Thymus (tissue), 11 donors: Measurements from ENCODE around the gene CYBRD1. TPM values are rescaled to one million over a fixed set of nuclear protein-coding genes. Genes with fewer than 3 reads are reported as not detected.
A peak's percentile ranks its signal among the peaks of the same experiment; 100 is the strongest.
"Not testable (repeated sequence)": the region's sequence is repeated elsewhere in the genome, so short reads cannot be mapped to it uniquely, and the experiment has no call there.

Experiments used
- DNase-seq, 9 donors: peaks; one replicate each; pipeline ENCODE4 v3.0.0-alpha.2; 2013; ENCODE audit warnings: low spot score in 9 of 9, low read depth in 6 of 9, missing footprints in 1 of 9
- H3K27ac ChIP-seq, 2 donors: one replicate each; pipeline ENCODE4 v1.5.1; 2013; ENCODE audit warnings: control low read depth in 1 of 2, low read depth in 1 of 2, low read length in 1 of 2, mild to moderate bottlenecking in 1 of 2, moderate library complexity in 1 of 2
- H3K27me3 ChIP-seq, 2 donors: one replicate each; pipeline ENCODE4 v1.5.1; 2013; ENCODE audit warnings: low read length in 1 of 2; ENCODE audit not compliant: control insufficient read depth in 2 of 2, insufficient read depth in 1 of 2
- H3K36me3 ChIP-seq, 2 donors: one replicate each; pipeline ENCODE4 v1.5.1; 2013; ENCODE audit warnings: low read length in 1 of 2, mild to moderate bottlenecking in 1 of 2, moderate library complexity in 1 of 2; ENCODE audit not compliant: control insufficient read depth in 2 of 2, insufficient read depth in 2 of 2
- H3K4me1 ChIP-seq, 2 donors: one replicate each; pipeline ENCODE4 v1.5.1; 2013; ENCODE audit warnings: low read length in 2 of 2; ENCODE audit not compliant: control insufficient read depth in 2 of 2, insufficient read depth in 2 of 2
- H3K4me3 ChIP-seq, 2 donors: one replicate each; pipeline ENCODE4 v1.5.1; 2013; ENCODE audit warnings: low read length in 2 of 2, control low read depth in 1 of 2, mild to moderate bottlenecking in 1 of 2
- H3K9me3 ChIP-seq, 2 donors: one replicate each; pipeline ENCODE4 v1.5.1; 2013; ENCODE audit warnings: low read length in 1 of 2, mild to moderate bottlenecking in 1 of 2; ENCODE audit not compliant: control insufficient read depth in 2 of 2, insufficient read depth in 1 of 2
- WGBS: extraction: QIAGEN DNeasy Blood & Tissue Kit; methylation state at CpG from one replicate; pipeline ENCODE4 v1.1.7; 2013; 5-methylcytosine and 5-hydroxymethylcytosine counted together
- polyA plus RNA-seq: library from polyadenylated mRNA; stranded (reverse); fragments of 200-250 nt; gene quantifications from one replicate; pipeline ENCODE4 v1.2.3, GENCODE V29; 2013
- total RNA-seq: library from RNA; stranded (reverse); fragments of 120-200 nt; gene quantifications from one replicate; pipeline ENCODE4 v1.2.4, GENCODE V29; 2013
- donor health status: healthy.

CYBRD1 gene
- total and polyA plus RNA-seq, 2 donors, result 14.9 to 80.7 TPM

GRCh38 chr2:171521361-171522051 lies 768 bp upstream of the CYBRD1 start:
- H3K36me3 ChIP-seq, result no peaks in the 10 kb centered on the region
- H3K4me3 ChIP-seq, result peak overlapping the region; percentile 50 to 67
- peaks cover 0 to 24% of the 10 kb centered on the region in 2 donors for H3K4me1 ChIP-seq
- H3K27me3 ChIP-seq, result peaks cover 0 to 17% of the 10 kb centered on the region in 2 donors
- 88% methylated on average over 5 of the region's 5 CpGs for WGBS
- H3K9me3 ChIP-seq, result peaks cover 0 to 4% of the 10 kb centered on the region in 2 donors
- no peak for DNase-seq
- peak overlapping the region; percentile 50 to 66 for H3K27ac ChIP-seq

- peaks cover 0 to 24% of the 10 kb centered on the region in 2 donors for H3K4me1 ChIP-seq
- DNase-seq, result peak in 4 of 9 donors; percentile 16 to 54 (median 20)
- H3K4me3 ChIP-seq, result peak overlapping the region; percentile 50 to 67
- H3K27ac ChIP-seq, result peak overlapping the region; percentile 26 to 50
- no peaks in the 10 kb centered on the region for H3K9me3 ChIP-seq
- H3K36me3 ChIP-seq, result no peaks in the 10 kb centered on the region
- under 1% methylated on average over 29 of the region's 29 CpGs for WGBS
- peaks cover 0 to 17% of the 10 kb centered on the region in 2 donors for H3K27me3 ChIP-seq
Measured at GRCh38 chr2:171522788-171523087, 464 bp downstream of the CYBRD1 start.

GRCh38 chr2:171523088-171524017 lies 1.1 kb downstream of the CYBRD1 start:
- Histone ChIP-seq H3K4me1 (peaks cover 0 to 24% of the 10 kb centered on the region in 2 donors), H3K4me3 (peak overlapping the region; percentile 50 to 67), H3K9me3 (no peaks in the 10 kb centered on the region), H3K36me3 (no peaks in the 10 kb centered on the region), H3K27ac (peak overlapping the region; percentile 44 to 64), H3K27me3 (peaks cover 0 to 17% of the 10 kb centered on the region in 2 donors)
- peak in 6 of 9 donors; percentile 9 to 62 (median 24) for DNase-seq
- WGBS, result under 1% methylated on average over 62 of the region's 62 CpGs

- WGBS, result 39% methylated on average over 6 of the region's 6 CpGs
- Histone ChIP-seq H3K27me3 (peaks cover 0 to 17% of the 10 kb centered on the region in 2 donors), H3K9me3 (no peaks in the 10 kb centered on the region), H3K27ac (peak overlapping the region in 1 of 2 donors; percentile 44), H3K36me3 (no peaks in the 10 kb centered on the region), H3K4me1 (peaks cover 0 to 24% of the 10 kb centered on the region in 2 donors), H3K4me3 (peak overlapping the region; percentile 50 to 67)
- DNase-seq, result no peak
Measured at GRCh38 chr2:171524018-171524401, 1.7 kb downstream of the CYBRD1 start.

- Histone ChIP-seq H3K9me3 (no peaks in the 10 kb centered on the region), H3K27ac (no peak overlapping the region), H3K27me3 (no peaks in the 10 kb centered on the region), H3K36me3 (no peaks in the 10 kb centered on the region), H3K4me1 (no peaks in the 10 kb centered on the region), H3K4me3 (no peak overlapping the region)
- 98% methylated on average over 1 of the region's 1 CpG for WGBS
- DNase-seq, result no peak
Measured at GRCh38 chr2:171529914-171530313, 7.6 kb downstream of the CYBRD1 start.

GRCh38 chr2:171530378-171530777 lies 8.1 kb downstream of the CYBRD1 start:
- H3K36me3 ChIP-seq, result no peaks in the 10 kb centered on the region
- H3K27ac ChIP-seq, result peak overlapping the region; percentile 19 to 25
- no peaks in the 10 kb centered on the region for H3K4me1 ChIP-seq
- no peaks in the 10 kb centered on the region for H3K27me3 ChIP-seq
- no peak overlapping the region for H3K4me3 ChIP-seq
- no peaks in the 10 kb centered on the region for H3K9me3 ChIP-seq
- WGBS, result 87% methylated on average over 4 of the region's 4 CpGs
- DNase-seq, result no peak

GRCh38 chr2:171530859-171531258 lies 8.6 kb downstream of the CYBRD1 start:
- 98% methylated on average over 1 of the region's 1 CpG for WGBS
- not testable (repeated sequence) for H3K4me1 ChIP-seq, H3K27ac ChIP-seq, DNase-seq, H3K36me3 ChIP-seq, H3K4me3 ChIP-seq, H3K9me3 ChIP-seq, H3K27me3 ChIP-seq

- Histone ChIP-seq H3K27me3 (no peaks in the 10 kb centered on the region), H3K36me3 (no peaks in the 10 kb centered on the region), H3K9me3 (no peaks in the 10 kb centered on the region), H3K4me3 (no peak overlapping the region), H3K4me1 (no peaks in the 10 kb centered on the region), H3K27ac (no peak overlapping the region)
- WGBS, result 80% methylated on average over 7 of the region's 7 CpGs
- DNase-seq, result no peak
Measured at GRCh38 chr2:171531291-171531690, 9.0 kb downstream of the CYBRD1 start.

- Histone ChIP-seq H3K36me3 (no peaks in the 10 kb centered on the region), H3K27me3 (no peaks in the 10 kb centered on the region), H3K27ac (peak overlapping the region in 1 of 2 donors; percentile 20), H3K9me3 (no peaks in the 10 kb centered on the region), H3K4me1 (no peaks in the 10 kb centered on the region), H3K4me3 (no peak overlapping the region)
- DNase-seq, result no peak
- 66% methylated on average over 3 of the region's 3 CpGs for WGBS
Measured at GRCh38 chr2:171531836-171532450, 9.7 kb downstream of the CYBRD1 start.
